ENCODE measurements around the gene GRK3.

GRK3 gene

GRCh38 chr22:25714739-25715138 is 150.3 kb downstream of the GRK3 start:
- no peaks in the 10 kb centered on the region for H3K27me3 ChIP-seq (ENCODE audit: control insufficient read depth, low read length)
- no peaks in the 10 kb centered on the region for H3K9me2 ChIP-seq (replicated peaks; ENCODE audit: control insufficient read depth, low read length)
- H3K4me3 ChIP-seq (ENCODE audit: low read length) = no peak overlapping the region
- H3F3A ChIP-seq (ENCODE audit: control insufficient read depth, insufficient read depth) = no peaks in the 10 kb centered on the region
- no peak overlapping the region for H3K27ac ChIP-seq (ENCODE audit: low read depth, low read length)
- no peaks in the 10 kb centered on the region for H3K4me1 ChIP-seq (ENCODE audit: control insufficient read depth, low read length)
- H3K9me3 ChIP-seq (ENCODE audit: control insufficient read depth, insufficient read depth, low read length) = no peaks in the 10 kb centered on the region
- no peaks in the 10 kb centered on the region for H3K36me3 ChIP-seq (ENCODE audit: control insufficient read depth, low read length)
- H3K79me2 ChIP-seq (ENCODE audit: control insufficient read depth, low read length) = no peaks in the 10 kb centered on the region
- TF ChIP-seq EZH2phosphoT487 (IDR thresholded peaks at IDR 0.05; ENCODE audit: borderline replicate concordance, low read length) (no peak), CTCF (IDR thresholded peaks at IDR 0.05; ENCODE audit: low read depth, low read length, poor library complexity, severe bottlenecking) (no peak)
- no peaks in the 10 kb centered on the region for H4K20me1 ChIP-seq (ENCODE audit: control insufficient read depth, insufficient read depth, low read depth, low read length)
- H3K4me2 ChIP-seq (ENCODE audit: low read length) = no peak overlapping the region

- no peaks in the 10 kb centered on the region for H3K4me1 ChIP-seq (ENCODE audit: control insufficient read depth, low read length)
- TF ChIP-seq EZH2phosphoT487 (IDR thresholded peaks at IDR 0.05; ENCODE audit: borderline replicate concordance, low read length) (no peak), CTCF (IDR thresholded peaks at IDR 0.05; ENCODE audit: low read depth, low read length, poor library complexity, severe bottlenecking) (no peak)
- no peaks in the 10 kb centered on the region for H3K36me3 ChIP-seq (ENCODE audit: control insufficient read depth, low read length)
- no peaks in the 10 kb centered on the region for H3K27me3 ChIP-seq (ENCODE audit: control insufficient read depth, low read length)
- no peaks in the 10 kb centered on the region for H3K79me2 ChIP-seq (ENCODE audit: control insufficient read depth, low read length)
- no peaks in the 10 kb centered on the region for H3K9me2 ChIP-seq (replicated peaks; ENCODE audit: control insufficient read depth, low read length)
- H3K4me3 ChIP-seq (ENCODE audit: low read length) = no peak overlapping the region
- H4K20me1 ChIP-seq (ENCODE audit: control insufficient read depth, insufficient read depth, low read depth, low read length) = no peaks in the 10 kb centered on the region
- H3K27ac ChIP-seq (ENCODE audit: low read depth, low read length) = no peak overlapping the region
- H3K4me2 ChIP-seq (ENCODE audit: low read length) = no peak overlapping the region
- H3K9me3 ChIP-seq (ENCODE audit: control insufficient read depth, insufficient read depth, low read length) = no peaks in the 10 kb centered on the region
- no peaks in the 10 kb centered on the region for H3F3A ChIP-seq (ENCODE audit: control insufficient read depth, insufficient read depth)
Measured at GRCh38 chr22:25716637-25717036, 152.2 kb downstream of the GRK3 start.

- Histone ChIP-seq H3K27ac (ENCODE audit: low read depth, low read length) (no peak overlapping the region), H3K27me3 (ENCODE audit: control insufficient read depth, low read length) (no peaks in the 10 kb centered on the region), H3K9me2 (replicated peaks; ENCODE audit: control insufficient read depth, low read length) (no peaks in the 10 kb centered on the region), H3K4me2 (ENCODE audit: low read length) (no peak overlapping the region), H3K4me3 (ENCODE audit: low read length) (no peak overlapping the region), H3K9me3 (ENCODE audit: control insufficient read depth, insufficient read depth, low read length) (no peaks in the 10 kb centered on the region), H3K36me3 (ENCODE audit: control insufficient read depth, low read length) (no peaks in the 10 kb centered on the region), H3K4me1 (ENCODE audit: control insufficient read depth, low read length) (no peaks in the 10 kb centered on the region), H3F3A (ENCODE audit: control insufficient read depth, insufficient read depth) (no peaks in the 10 kb centered on the region), H3K79me2 (ENCODE audit: control insufficient read depth, low read length) (no peaks in the 10 kb centered on the region), H4K20me1 (ENCODE audit: control insufficient read depth, insufficient read depth, low read depth, low read length) (no peaks in the 10 kb centered on the region)
- no peak for TF ChIP-seq CTCF (IDR thresholded peaks at IDR 0.05; ENCODE audit: low read depth, low read length, poor library complexity, severe bottlenecking)
- no peak for TF ChIP-seq EZH2phosphoT487 (IDR thresholded peaks at IDR 0.05; ENCODE audit: borderline replicate concordance, low read length)
Measured at GRCh38 chr22:25718135-25718840, 153.8 kb downstream of the GRK3 start.

Data from DOHH2 (cell line).